IMR-90 (cell line): ENCODE data around the gene GNL1. TPM values are rescaled to one million over a fixed set of nuclear protein-coding genes. Genes with fewer than 3 reads are reported as not detected.

Source experiments
- ATAC-seq: fragments of 200-7000 bp; cut with Tn5 transposase; 2 replicates; pipeline ENCODE4 v1.9.1; 2020; ENCODE audit warnings: low read depth, mild to moderate bottlenecking, moderate library complexity
- Bru-seq: library from RNA; stranded (reverse); fragments of 400-500 nt; gene quantifications from one replicate; lab custom pipeline; 2021; lab: Mats Ljungman, UMichigan
- BruChase-seq, 2 experiments: library from RNA; stranded (reverse); fragments of 400-500 nt; gene quantifications; one replicate each; lab custom pipeline; 2021; lab: Mats Ljungman, UMichigan
- BruUV-seq: library from RNA; stranded (reverse); fragments of 400-500 nt; replicated peaks from 2 replicates; lab custom pipeline; 2021; lab: Mats Ljungman, UMichigan
- CTCF ChIA-PET: fragments of 300-600 bp; formaldehyde crosslinking; extraction: SDS; loops from one replicate; lab custom pipeline; 2021; ENCODE audit warnings: antibody characterized with exemption; lab: Yijun Ruan, JAX
- POLR2A ChIA-PET: fragments of 300-600 bp; sonication (Branson Sonifier 250); formaldehyde crosslinking; loops from one replicate; lab custom pipeline; 2022; ENCODE audit warnings: antibody characterized with exemption; ENCODE audit not compliant: unreplicated experiment; lab: Charles Lee
- DNase-seq: peaks from one replicate; pipeline ENCODE4 v3.0.0; 2013
- H2AFZ ChIP-seq: replicated peaks from 2 replicates; pipeline ENCODE3; 2013; ENCODE audit warnings: low read length, mild to moderate bottlenecking; ENCODE audit not compliant: poor library complexity
- H2AK5ac ChIP-seq: 2 replicates; pipeline ENCODE4 v1.6.1; 2013; ENCODE audit warnings: low read depth, low read length, inconsistent platforms
- H2AK9ac ChIP-seq: replicated peaks from 2 replicates; pipeline ENCODE3; 2013; ENCODE audit warnings: mild to moderate bottlenecking, low read depth, low read length, moderate library complexity; ENCODE audit not compliant: poor library complexity
- H2BK120ac ChIP-seq: 2 replicates; pipeline ENCODE4 v1.6.1; 2013; ENCODE audit warnings: low read depth, low read length, inconsistent platforms
- H2BK15ac ChIP-seq: 3 replicates; pipeline ENCODE4 v1.6.1; 2013; ENCODE audit warnings: low read depth, low read length, inconsistent platforms
- H2BK20ac ChIP-seq: 2 replicates; pipeline ENCODE4 v1.6.1; 2013; ENCODE audit warnings: low read depth, mild to moderate bottlenecking, inconsistent platforms, low read length, moderate library complexity
- H2BK5ac ChIP-seq: 2 replicates; pipeline ENCODE4 v1.6.1; 2013; ENCODE audit warnings: mild to moderate bottlenecking, low read depth, low read length, inconsistent platforms; ENCODE audit not compliant: poor library complexity, severe bottlenecking
- H3K14ac ChIP-seq: replicated peaks from 2 replicates; pipeline ENCODE4 v1.6.1; 2013; ENCODE audit warnings: low read depth, low read length, inconsistent platforms
- H3K18ac ChIP-seq: 2 replicates; pipeline ENCODE4 v1.6.1; 2013; ENCODE audit warnings: low read depth, low read length, control low read depth
- H3K23ac ChIP-seq: 2 replicates; pipeline ENCODE4 v1.6.1; 2013; ENCODE audit warnings: low read depth, low read length, inconsistent platforms
- H3K27ac ChIP-seq: 2 replicates; pipeline ENCODE4 v1.5.1; 2013; ENCODE audit warnings: mild to moderate bottlenecking, control low read depth, low read length; ENCODE audit not compliant: insufficient read depth
- H3K27me3 ChIP-seq: 2 replicates; pipeline ENCODE4 v1.6.1; 2013; ENCODE audit warnings: low read length; ENCODE audit not compliant: control insufficient read depth, insufficient read depth
- H3K36me3 ChIP-seq: 2 replicates; pipeline ENCODE4 v1.6.1; 2013; ENCODE audit warnings: low read length, mixed read lengths; ENCODE audit not compliant: control insufficient read depth, insufficient read depth
- H3K4ac ChIP-seq: 2 replicates; pipeline ENCODE4 v1.6.1; 2013; ENCODE audit warnings: low read depth, low read length, inconsistent platforms
- H3K4me1 ChIP-seq: 2 replicates; pipeline ENCODE4 v1.6.1; 2013; ENCODE audit warnings: low read length, mixed read lengths; ENCODE audit not compliant: control insufficient read depth, insufficient read depth
- H3K4me2 ChIP-seq: 2 replicates; pipeline ENCODE4 v1.6.1; 2013; ENCODE audit warnings: low read depth, mild to moderate bottlenecking, control low read depth, low read length, moderate library complexity
- H3K4me3 ChIP-seq: 2 replicates; pipeline ENCODE4 v1.5.1; 2013; ENCODE audit warnings: low read depth, mild to moderate bottlenecking, control low read depth, low read length, moderate library complexity; ENCODE audit not compliant: insufficient read depth
- H3K56ac ChIP-seq: 2 replicates; pipeline ENCODE4 v1.6.1; 2013; ENCODE audit warnings: low read length, inconsistent platforms; ENCODE audit not compliant: insufficient read depth; ENCODE audit errors: extremely low read depth
- H3K79me1 ChIP-seq, 2 experiments: 2 replicates each; pipeline ENCODE4 v1.6.1; 2013; ENCODE audit warnings: low read length in 2 of 2, inconsistent platforms in 1 of 2, low read depth in 1 of 2
- H3K9ac ChIP-seq: 2 replicates; pipeline ENCODE4 v1.6.1; 2013; ENCODE audit warnings: low read depth, low read length, control low read depth
- H3K9me1 ChIP-seq: 2 replicates; pipeline ENCODE4 v1.6.1; 2013; ENCODE audit warnings: low read length, inconsistent platforms; ENCODE audit not compliant: insufficient read depth
- H3K9me3 ChIP-seq: 2 replicates; pipeline ENCODE4 v1.6.1; 2013; ENCODE audit warnings: low read length; ENCODE audit not compliant: control insufficient read depth, insufficient read depth
- H4K20me1 ChIP-seq: 2 replicates; pipeline ENCODE4 v1.6.1; 2013; ENCODE audit warnings: low read length, inconsistent platforms; ENCODE audit not compliant: insufficient read depth
- H4K5ac ChIP-seq: 2 replicates; pipeline ENCODE4 v1.6.1; 2013; ENCODE audit warnings: mild to moderate bottlenecking, low read depth, low read length, control low read depth
- H4K8ac ChIP-seq, 2 experiments: 2 replicates each; pipeline ENCODE4 v1.6.1; 2013; ENCODE audit warnings: low read depth in 2 of 2, low read length in 2 of 2, control low read depth in 1 of 2, inconsistent platforms in 1 of 2
- H4K91ac ChIP-seq: 2 replicates; pipeline ENCODE4 v1.6.1; 2013; ENCODE audit warnings: low read depth, low read length, inconsistent platforms; ENCODE audit not compliant: insufficient read depth
- BHLHE40 ChIP-seq: fragments of 150-350 bp; IDR thresholded peaks from 2 replicates; pipeline ENCODE4 v1.6.1; 2016; ENCODE audit warnings: mild to moderate bottlenecking, low read depth, low read length
- CHD1 ChIP-seq: IDR thresholded peaks from 2 replicates; pipeline ENCODE4 v1.6.1; 2012; ENCODE audit warnings: low read depth, low read length, improper control_type of control experiment
- FOS ChIP-seq: fragments of 150-350 bp; IDR thresholded peaks from 2 replicates; pipeline ENCODE4 v1.6.1; 2016; ENCODE audit warnings: low read depth, low read length
- MAFK ChIP-seq: IDR thresholded peaks from 2 replicates; pipeline ENCODE4 v1.6.1; 2012; ENCODE audit warnings: low read depth, low read length, improper control_type of control experiment
- MAZ ChIP-seq: IDR thresholded peaks from 2 replicates; pipeline ENCODE4 v1.6.1; 2012; ENCODE audit warnings: low read depth, mild to moderate bottlenecking, low read length, improper control_type of control experiment, moderate library complexity, borderline replicate concordance
- MXI1 ChIP-seq: IDR thresholded peaks from 2 replicates; pipeline ENCODE4 v1.6.1; 2012; ENCODE audit warnings: low read depth, mild to moderate bottlenecking, low read length, moderate library complexity, borderline replicate concordance
- POLR2A ChIP-seq: IDR thresholded peaks from 2 replicates; pipeline ENCODE4 v1.6.1; 2012; ENCODE audit warnings: mild to moderate bottlenecking, low read depth, low read length
- RCOR1 ChIP-seq: IDR thresholded peaks from 2 replicates; pipeline ENCODE4 v1.6.1; 2012; ENCODE audit warnings: mild to moderate bottlenecking, low read length, improper control_type of control experiment; ENCODE audit not compliant: insufficient replicate concordance
- RFX5 ChIP-seq: IDR thresholded peaks from 2 replicates; pipeline ENCODE4 v1.8.0; 2012; ENCODE audit warnings: low read depth, mild to moderate bottlenecking, low read length, moderate library complexity
- SMC3 ChIP-seq: fragments of 150-350 bp; IDR thresholded peaks from 2 replicates; pipeline ENCODE4 v1.6.1; 2016; ENCODE audit warnings: low read depth, mild to moderate bottlenecking, antibody characterized with exemption, low read length, moderate library complexity
- WGBS, 2 experiments: methylation state at CpG; one replicate each; pipeline versions ENCODE4 v1.1.5 to v1.1.7; 2013; ENCODE audit warnings: missing lambda C conversion rate in 2 of 2; ENCODE audit not compliant: insufficient read length in 1 of 2; ENCODE audit errors: extremely low coverage in 2 of 2; 5-methylcytosine and 5-hydroxymethylcytosine counted together
- dilution Hi-C: fragments of 300-500 bp; cut with HindIII; formaldehyde crosslinking; loops from one replicate; pipeline ENCODE4 v1.14.3; 2018; ENCODE audit warnings: low sequenced_read_pairs; ENCODE audit not compliant: unreplicated experiment
- in situ Hi-C: fragments of 300-500 bp; cut with MboI; formaldehyde crosslinking; loops from 3 replicates; pipeline ENCODE4 v1.14.3; 2019; ENCODE audit warnings: low sequenced_read_pairs, inconsistent platforms, mixed read lengths
- intact Hi-C: fragments of 100-400 bp; cut with micrococcal nuclease; formaldehyde crosslinking; loops from 2 replicates; pipeline ENCODE4 v1.10.0; 2022
- long read RNA-seq: library from polyadenylated mRNA; unstranded; transcript quantifications from one replicate; pipeline ENCODE4 v2.0.0, GENCODE V29; 2021; ENCODE audit not compliant: unreplicated experiment
- polyA plus RNA-seq, 3 experiments: library from polyadenylated mRNA; depleted of rRNA; stranded (reverse); fragments of >200 nt; gene quantifications; 2 replicates each; pipeline ENCODE4 v1.2.3, GENCODE V29; 2012; ENCODE audit warnings: low replicate concordance in 1 of 3
- total RNA-seq: library from RNA; depleted of rRNA; stranded (reverse); fragments of >200 nt; gene quantifications from 2 replicates; pipeline ENCODE4 v1.2.3, GENCODE V29; 2012; rRNA removed
- TF ChIP-seq, protein P1 (sequence below): conservative IDR thresholded peaks from 2 replicates; pipeline ENCODE4 v1.5.1; 2012; ENCODE audit warnings: mild to moderate bottlenecking, low read depth, low read length, improper control_type of control experiment

Gene GNL1, protein sequence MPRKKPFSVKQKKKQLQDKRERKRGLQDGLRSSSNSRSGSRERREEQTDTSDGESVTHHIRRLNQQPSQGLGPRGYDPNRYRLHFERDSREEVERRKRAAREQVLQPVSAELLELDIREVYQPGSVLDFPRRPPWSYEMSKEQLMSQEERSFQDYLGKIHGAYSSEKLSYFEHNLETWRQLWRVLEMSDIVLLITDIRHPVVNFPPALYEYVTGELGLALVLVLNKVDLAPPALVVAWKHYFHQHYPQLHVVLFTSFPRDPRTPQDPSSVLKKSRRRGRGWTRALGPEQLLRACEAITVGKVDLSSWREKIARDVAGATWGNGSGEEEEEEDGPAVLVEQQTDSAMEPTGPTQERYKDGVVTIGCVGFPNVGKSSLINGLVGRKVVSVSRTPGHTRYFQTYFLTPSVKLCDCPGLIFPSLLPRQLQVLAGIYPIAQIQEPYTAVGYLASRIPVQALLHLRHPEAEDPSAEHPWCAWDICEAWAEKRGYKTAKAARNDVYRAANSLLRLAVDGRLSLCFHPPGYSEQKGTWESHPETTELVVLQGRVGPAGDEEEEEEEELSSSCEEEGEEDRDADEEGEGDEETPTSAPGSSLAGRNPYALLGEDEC
- 33.9 and 40.5 TPM in 2 replicates for total RNA-seq
- polyA plus RNA-seq (2012; rRNA removed) = 43.7 and 44.0 TPM in 2 replicates
- 27.9 and 33.6 TPM in 2 replicates for polyA plus RNA-seq (2012; cell fraction: cytosol; rRNA removed)
- polyA plus RNA-seq (2012; cell fraction: nucleus; rRNA removed; ENCODE audit: low replicate concordance) = 45.1 and 54.4 TPM in 2 replicates
- percentile 93 among the genes with signal in this experiment for Bru-seq, nascent RNA
- BruChase-seq, experiment 1, labeled RNA remaining after a 6-hour chase = percentile 96 among the genes with signal in this experiment
- percentile 95 among the genes with signal in this experiment for BruChase-seq, experiment 2, labeled RNA remaining after a 2-hour chase
- long read RNA-seq, full-length matches to known transcripts = 63 of 124 reads
- long read RNA-seq, partial matches to known transcripts = 49 of 124 reads
- long read RNA-seq, other reads (novel, unspliced or antisense) = 12 of 124 reads

DNA sequence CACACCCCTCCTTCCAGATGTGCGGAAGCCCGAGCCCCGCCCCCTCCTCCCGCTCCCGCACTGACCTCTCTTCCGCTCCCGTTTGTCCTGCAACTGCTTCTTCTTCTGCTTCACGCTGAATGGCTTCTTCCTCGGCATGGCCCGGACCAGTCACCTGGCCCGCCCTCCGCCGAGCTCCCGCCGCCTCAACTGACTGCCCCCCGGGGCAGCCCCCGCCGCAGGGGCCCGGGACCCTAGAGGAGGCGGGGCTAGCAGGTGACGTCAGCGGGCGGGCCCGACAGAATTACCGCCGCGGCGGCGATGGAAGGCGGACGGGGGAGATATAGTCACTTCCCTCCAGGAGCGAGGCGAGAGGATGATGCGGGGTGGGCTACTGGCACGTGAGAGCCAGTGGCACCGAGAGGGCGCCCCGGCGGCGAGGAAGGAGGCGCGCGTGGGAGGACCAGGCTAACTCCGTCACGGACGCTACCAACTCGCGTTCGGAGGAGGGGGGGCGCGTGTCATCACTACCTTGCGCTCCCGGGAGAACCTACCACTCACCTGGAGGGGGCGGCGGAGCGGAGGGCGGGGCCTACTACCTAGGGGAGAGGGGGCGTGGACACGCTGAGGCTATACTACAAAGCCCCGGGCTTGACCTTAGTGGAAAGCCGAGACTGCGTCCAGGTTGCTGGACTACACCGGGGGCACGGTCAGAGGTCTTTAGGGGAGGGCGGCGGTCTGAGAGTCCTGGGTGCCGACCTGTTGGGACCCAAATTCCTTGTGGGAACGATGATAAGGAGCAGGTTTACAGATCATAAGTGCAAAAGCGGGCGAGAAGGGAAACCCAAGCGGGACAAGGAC lies at the start of gene GNL1:
Gene GNL1 (minus strand): TSS at position 424 of the 840 bp plus-strand sequence. CDS start 286 bp downstream, at position 138.
- 0% methylated on average over 20 of the region's 71 CpGs; no CpG with 5 or more reads in 1 of the 2 experiments for WGBS, 2 experiments
- H3K9me3 ChIP-seq = no peaks in the 10 kb centered on the region
- peak within 1 kb of the TSS; percentile 98 for H4K5ac ChIP-seq
- peak within 1 kb of the TSS; percentile 91 for H4K91ac ChIP-seq
- peak within 1 kb of the TSS; percentile 64; the same call in 1 of the 3 replicates for H2BK15ac ChIP-seq
- DNase-seq (peak; percentile 85), ATAC-seq (peak; percentile 72)
- H3K4me1 ChIP-seq = peaks cover 2% of the 10 kb centered on the region
- intact Hi-C loops (no loop called here), in situ Hi-C loops (no loop called here), dilution Hi-C loops (no loop called here)
- peak within 1 kb of the TSS; percentile 98 for H3K4ac ChIP-seq
- POLR2A ChIA-PET = interaction anchor here (0.6 kb wide), 1 partner anchor 9 kb away, joined by 6 read pairs; no protein-coding TSS in a partner anchor
- peaks cover 12 to 73% of the 10 kb centered on the region in 2 experiments for H3K79me1 ChIP-seq
- peak within 1 kb of the TSS; percentile 97 for H2AFZ ChIP-seq
- CTCF ChIA-PET = interaction anchor here (1.7 kb wide), 1 partner anchor 11 kb away, joined by 8 read pairs; no protein-coding TSS in a partner anchor
- H3K27ac ChIP-seq = peak within 1 kb of the TSS; percentile 96
- H2BK120ac ChIP-seq = peak within 1 kb of the TSS; percentile 84
- H2BK20ac ChIP-seq = 0 out of 2 replicates have a peak within 1 kb of the TSS, but pooled peaks have one; percentile 22
- peak within 1 kb of the TSS; percentile 87 for H2AK5ac ChIP-seq
- peaks cover 6% of the 10 kb centered on the region; the same call in 1 of the 2 replicates for H3K9me1 ChIP-seq
- BruUV-seq = no TSS peak
- H3K56ac ChIP-seq = peak within 1 kb of the TSS; percentile 88
- H3K9ac ChIP-seq = peak within 1 kb of the TSS; percentile 97
- H2BK5ac ChIP-seq = peak within 1 kb of the TSS; percentile 88
- H4K8ac ChIP-seq = peak within 1 kb of the TSS; percentile 71 to 98
- peak within 1 kb of the TSS; percentile 84 for H3K23ac ChIP-seq
- H3K36me3 ChIP-seq = peaks cover 25% of the 10 kb centered on the region
- no peaks in the 10 kb centered on the region for H3K27me3 ChIP-seq
- H3K4me3 ChIP-seq = peak within 1 kb of the TSS; percentile 94
- peak within 1 kb of the TSS; percentile 96 for H3K4me2 ChIP-seq
- H3K14ac ChIP-seq = peak within 1 kb of the TSS; percentile 95
- H3K18ac ChIP-seq = peak within 1 kb of the TSS; percentile 79
- H2AK9ac ChIP-seq = peak within 1 kb of the TSS; percentile 98
- peaks cover 2% of the 10 kb centered on the region; the same call in 1 of the 2 replicates for H4K20me1 ChIP-seq
- TF ChIP-seq MAZ (peak; percentile 83; the same call in 1 of the 2 replicates), FOS (0 out of 2 replicates have a peak, but pooled peaks have one; percentile 2), RFX5 (no peak), CHD1 (no peak; the same call in 1 of the 2 replicates), MAFK (no peak), BHLHE40 (peak; percentile 99), SMC3 (no peak), RCOR1 (no peak), POLR2A (peak; percentile 83), MXI1 (no peak; the same call in 1 of the 2 replicates)
- TF ChIP-seq, protein P1, sequence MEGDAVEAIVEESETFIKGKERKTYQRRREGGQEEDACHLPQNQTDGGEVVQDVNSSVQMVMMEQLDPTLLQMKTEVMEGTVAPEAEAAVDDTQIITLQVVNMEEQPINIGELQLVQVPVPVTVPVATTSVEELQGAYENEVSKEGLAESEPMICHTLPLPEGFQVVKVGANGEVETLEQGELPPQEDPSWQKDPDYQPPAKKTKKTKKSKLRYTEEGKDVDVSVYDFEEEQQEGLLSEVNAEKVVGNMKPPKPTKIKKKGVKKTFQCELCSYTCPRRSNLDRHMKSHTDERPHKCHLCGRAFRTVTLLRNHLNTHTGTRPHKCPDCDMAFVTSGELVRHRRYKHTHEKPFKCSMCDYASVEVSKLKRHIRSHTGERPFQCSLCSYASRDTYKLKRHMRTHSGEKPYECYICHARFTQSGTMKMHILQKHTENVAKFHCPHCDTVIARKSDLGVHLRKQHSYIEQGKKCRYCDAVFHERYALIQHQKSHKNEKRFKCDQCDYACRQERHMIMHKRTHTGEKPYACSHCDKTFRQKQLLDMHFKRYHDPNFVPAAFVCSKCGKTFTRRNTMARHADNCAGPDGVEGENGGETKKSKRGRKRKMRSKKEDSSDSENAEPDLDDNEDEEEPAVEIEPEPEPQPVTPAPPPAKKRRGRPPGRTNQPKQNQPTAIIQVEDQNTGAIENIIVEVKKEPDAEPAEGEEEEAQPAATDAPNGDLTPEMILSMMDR = no peak
